ENCODE results near the gene RAB11A. TPM values are rescaled to one million over a fixed set of nuclear protein-coding genes. Genes with fewer than 3 reads are reported as not detected.

Gene RAB11A
- total and polyA plus RNA-seq, 9 of the 15 experiments (the other 6 are each of a cell fraction or from before 2014, with no cell fraction given), result 129 to 369 (median 245) TPM

GRCh38 chr15:65832549-65833364 is 36.5 kb upstream of the RAB11A start (continued):
- TF ChIP-seq, protein P1, sequence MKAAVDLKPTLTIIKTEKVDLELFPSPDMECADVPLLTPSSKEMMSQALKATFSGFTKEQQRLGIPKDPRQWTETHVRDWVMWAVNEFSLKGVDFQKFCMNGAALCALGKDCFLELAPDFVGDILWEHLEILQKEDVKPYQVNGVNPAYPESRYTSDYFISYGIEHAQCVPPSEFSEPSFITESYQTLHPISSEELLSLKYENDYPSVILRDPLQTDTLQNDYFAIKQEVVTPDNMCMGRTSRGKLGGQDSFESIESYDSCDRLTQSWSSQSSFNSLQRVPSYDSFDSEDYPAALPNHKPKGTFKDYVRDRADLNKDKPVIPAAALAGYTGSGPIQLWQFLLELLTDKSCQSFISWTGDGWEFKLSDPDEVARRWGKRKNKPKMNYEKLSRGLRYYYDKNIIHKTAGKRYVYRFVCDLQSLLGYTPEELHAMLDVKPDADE (conservative IDR thresholded peaks at IDR 0.05; ENCODE audit: control insufficient read depth, low read depth, low read length), result no peak
- no peak for TF ChIP-seq SRSF1 (IDR thresholded peaks at IDR 0.05; ENCODE audit: low read depth, low read length)
- TF ChIP-seq ZNF695 (CRISPR knock-in tag; IDR thresholded peaks at IDR 0.05), result no peak
- 0 out of 2 replicates have a peak, but pooled peaks have one; percentile 48 for TF ChIP-seq ZNF197 (CRISPR knock-in tag; IDR thresholded peaks at IDR 0.05; ENCODE audit: low read depth)
- no peak for TF ChIP-seq SIN3A (IDR thresholded peaks at IDR 0.05; ENCODE audit: borderline replicate concordance in 2 of 2, control insufficient read depth in 1 of 2, low read depth in 2 of 2, low read length in 2 of 2)
- no peak for TF ChIP-seq ZNF512 (tag; IDR thresholded peaks at IDR 0.05)
- no peak for TF ChIP-seq ZBTB12 (CRISPR knock-in tag; IDR thresholded peaks at IDR 0.05)
- no peak for TF ChIP-seq ZNF408 (CRISPR knock-in tag; IDR thresholded peaks at IDR 0.05; ENCODE audit: low read depth)
- TF ChIP-seq, protein P2, sequence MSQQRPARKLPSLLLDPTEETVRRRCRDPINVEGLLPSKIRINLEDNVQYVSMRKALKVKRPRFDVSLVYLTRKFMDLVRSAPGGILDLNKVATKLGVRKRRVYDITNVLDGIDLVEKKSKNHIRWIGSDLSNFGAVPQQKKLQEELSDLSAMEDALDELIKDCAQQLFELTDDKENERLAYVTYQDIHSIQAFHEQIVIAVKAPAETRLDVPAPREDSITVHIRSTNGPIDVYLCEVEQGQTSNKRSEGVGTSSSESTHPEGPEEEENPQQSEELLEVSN (IDR thresholded peaks at IDR 0.05; ENCODE audit: borderline replicate concordance in 1 of 2, extremely low read depth in 1 of 2, insufficient read depth in 1 of 2, insufficient read length in 1 of 2, low read depth in 1 of 2, low read length in 1 of 2, poor library complexity in 1 of 2, severe bottlenecking in 1 of 2), result peak in 1 of 2 experiments; percentile 27
- TF ChIP-seq ZBTB1 (CRISPR knock-in tag; IDR thresholded peaks at IDR 0.05; ENCODE audit: borderline replicate concordance, low read depth), result no peak
- no peak for TF ChIP-seq EZH2 (IDR thresholded peaks at IDR 0.05; ENCODE audit: borderline replicate concordance, low read depth, low read length)
- TF ChIP-seq NR1H2 (CRISPR knock-in tag; IDR thresholded peaks at IDR 0.05), result no peak
- TF ChIP-seq HNRNPL (IDR thresholded peaks at IDR 0.05; ENCODE audit: low read depth, low read length), result no peak
- TF ChIP-seq ZNF347 (CRISPR knock-in tag; IDR thresholded peaks at IDR 0.05; ENCODE audit: low read depth), result no peak
- peak; percentile 93 for TF ChIP-seq FOSL1 (tag; conservative IDR thresholded peaks at IDR 0.05)
- no peak for TF ChIP-seq USF1 (CRISPR knock-in tag; IDR thresholded peaks at IDR 0.05)
- TF ChIP-seq ZNF444 (CRISPR knock-in tag; IDR thresholded peaks at IDR 0.05), result no peak
- TF ChIP-seq ZC3H4 (CRISPR knock-in tag; IDR thresholded peaks at IDR 0.05; ENCODE audit: borderline replicate concordance), result no peak
- no peak for TF ChIP-seq ZNF696 (CRISPR knock-in tag; conservative IDR thresholded peaks at IDR 0.05)
- no peak for TF ChIP-seq CHD1 (IDR thresholded peaks at IDR 0.05; ENCODE audit: low read length)

Measured in K562 (cell line).